HPDE6-E6E7 (cell line): ENCODE results near the gene TM7SF3.

Experiments
- DNase-seq: peaks from one replicate; pipeline ENCODE4 v3.0.0; 2011; ENCODE audit warnings: missing footprints; ENCODE audit errors: extremely low spot score

Gene TM7SF3

GRCh38 chr12:27014859-27015729, 910 bp upstream of the TM7SF3 start:
- DNase-seq = no peak

- no peak for DNase-seq
Measured at GRCh38 chr12:27013611-27014084, 536 bp downstream of the TM7SF3 start.

- DNase-seq = no peak
Measured at GRCh38 chr12:27012982-27013255, 1.3 kb downstream of the TM7SF3 start.

- DNase-seq = no peak
Measured at GRCh38 chr12:27012239-27012981, 1.8 kb downstream of the TM7SF3 start.

- DNase-seq = no peak
Measured at GRCh38 chr12:27009881-27010301, 4.3 kb downstream of the TM7SF3 start.

- DNase-seq = no peak
Measured at GRCh38 chr12:27008081-27008480, 6.1 kb downstream of the TM7SF3 start.

GRCh38 chr12:27006797-27007467, 7.3 kb downstream of the TM7SF3 start:
- DNase-seq = no peak

- no peak for DNase-seq
Measured at GRCh38 chr12:27005495-27005894, 8.7 kb downstream of the TM7SF3 start.

GRCh38 chr12:27003421-27004381, 10.5 kb downstream of the TM7SF3 start:
- DNase-seq = no peak

- no peak for DNase-seq
Measured at GRCh38 chr12:27002141-27002540, 12.0 kb downstream of the TM7SF3 start.

- DNase-seq = no peak
Measured at GRCh38 chr12:27001663-27002062, 12.5 kb downstream of the TM7SF3 start.

GRCh38 chr12:27000961-27001360, 13.2 kb downstream of the TM7SF3 start:
- no peak for DNase-seq

- DNase-seq = no peak
Measured at GRCh38 chr12:26997003-26997402, 17.2 kb downstream of the TM7SF3 start.

GRCh38 chr12:26995706-26996105, 18.5 kb downstream of the TM7SF3 start:
- DNase-seq = no peak

GRCh38 chr12:26994109-26994508, 20.1 kb downstream of the TM7SF3 start:
- DNase-seq = no peak

GRCh38 chr12:26991826-26992225, 22.4 kb downstream of the TM7SF3 start:
- DNase-seq = no peak

- no peak for DNase-seq
Measured at GRCh38 chr12:26989873-26990272, 24.3 kb downstream of the TM7SF3 start.

GRCh38 chr12:26988703-26989102, 25.5 kb downstream of the TM7SF3 start:
- DNase-seq = no peak

GRCh38 chr12:26987634-26988424, 26.4 kb downstream of the TM7SF3 start:
- DNase-seq = no peak

GRCh38 chr12:26982866-26983265, 31.3 kb downstream of the TM7SF3 start:
- DNase-seq = no peak

- no peak for DNase-seq
Measured at GRCh38 chr12:26979733-26980132, 34.5 kb downstream of the TM7SF3 start.
